ENCODE measurements around the gene BFSP2.

The BFSP2 gene

DNA sequence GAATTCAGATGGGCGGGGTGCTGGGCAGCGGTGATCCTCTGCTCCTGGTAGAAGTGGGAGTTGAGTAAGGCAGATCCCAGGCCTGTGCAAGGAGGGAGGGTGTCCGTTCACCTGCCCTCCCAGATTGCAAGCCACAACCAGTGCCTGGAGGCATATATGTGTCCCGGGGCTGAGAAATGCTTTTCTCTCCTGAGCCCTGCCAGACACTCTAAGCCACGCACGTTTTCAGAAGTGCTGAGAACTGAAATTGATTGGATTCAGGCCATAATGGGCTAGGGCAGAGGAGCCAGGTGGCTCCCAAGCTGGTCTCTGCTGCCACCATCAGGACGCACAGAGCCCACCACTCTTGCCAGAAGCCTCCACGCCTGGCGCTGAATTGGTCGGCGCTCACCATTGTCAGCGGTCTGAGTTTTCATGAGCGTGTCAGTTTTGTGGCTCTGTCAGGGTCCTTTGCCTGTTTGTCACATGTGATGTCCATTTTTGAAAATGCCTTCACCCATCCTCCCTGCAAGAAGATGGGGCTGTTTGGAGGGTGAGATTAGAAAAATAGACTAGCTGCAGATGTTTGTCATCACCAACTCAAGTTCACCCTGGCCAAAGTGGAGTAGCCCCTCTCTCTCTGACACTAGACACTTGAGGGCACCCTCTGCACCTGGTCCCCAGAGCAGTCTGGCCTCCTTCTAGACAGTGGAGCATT lies 15.4 kb upstream of the BFSP2 start:
- DNase-seq, result peak; percentile 3

DNA sequence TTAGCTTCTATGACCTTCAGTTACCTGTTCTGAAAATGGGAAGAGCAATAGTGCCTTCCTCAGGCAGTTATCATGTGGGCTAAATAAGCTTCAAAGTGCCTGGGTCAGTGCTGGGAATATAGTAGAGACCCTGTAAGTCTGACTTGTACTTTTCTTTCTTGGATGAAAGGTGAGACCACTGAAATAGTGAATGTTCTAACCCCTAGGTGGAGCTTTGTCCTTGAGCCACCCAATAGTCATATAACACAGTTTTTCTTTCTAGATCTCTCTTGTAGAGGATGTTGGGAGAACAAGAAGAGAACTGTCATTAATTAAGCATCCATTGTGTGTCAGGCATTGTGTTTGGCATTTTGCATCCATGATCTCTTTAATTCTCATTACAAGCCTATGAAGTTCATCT lies 13.0 kb upstream of the BFSP2 start:
- no peak for DNase-seq

DNA sequence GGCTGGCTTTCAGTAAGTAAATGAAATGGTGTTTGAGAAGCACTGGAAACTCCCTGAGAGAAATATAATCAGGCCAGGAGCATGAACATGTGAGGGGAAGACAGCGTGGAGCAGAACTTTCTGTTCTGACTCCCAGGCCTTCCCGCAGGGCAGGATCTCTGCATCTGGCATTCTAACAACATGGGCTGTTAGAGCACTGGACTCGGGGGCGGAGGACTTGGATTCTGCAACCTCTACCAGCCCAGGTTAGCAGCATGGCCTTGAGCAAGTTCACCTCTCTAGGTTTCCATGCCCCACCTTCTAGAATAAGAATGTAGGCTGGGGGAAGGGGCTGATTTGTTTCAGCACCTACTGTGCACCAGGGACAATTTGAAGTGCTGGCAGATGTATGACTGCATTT lies 12.5 kb upstream of the BFSP2 start:
- no peak for DNase-seq

DNA sequence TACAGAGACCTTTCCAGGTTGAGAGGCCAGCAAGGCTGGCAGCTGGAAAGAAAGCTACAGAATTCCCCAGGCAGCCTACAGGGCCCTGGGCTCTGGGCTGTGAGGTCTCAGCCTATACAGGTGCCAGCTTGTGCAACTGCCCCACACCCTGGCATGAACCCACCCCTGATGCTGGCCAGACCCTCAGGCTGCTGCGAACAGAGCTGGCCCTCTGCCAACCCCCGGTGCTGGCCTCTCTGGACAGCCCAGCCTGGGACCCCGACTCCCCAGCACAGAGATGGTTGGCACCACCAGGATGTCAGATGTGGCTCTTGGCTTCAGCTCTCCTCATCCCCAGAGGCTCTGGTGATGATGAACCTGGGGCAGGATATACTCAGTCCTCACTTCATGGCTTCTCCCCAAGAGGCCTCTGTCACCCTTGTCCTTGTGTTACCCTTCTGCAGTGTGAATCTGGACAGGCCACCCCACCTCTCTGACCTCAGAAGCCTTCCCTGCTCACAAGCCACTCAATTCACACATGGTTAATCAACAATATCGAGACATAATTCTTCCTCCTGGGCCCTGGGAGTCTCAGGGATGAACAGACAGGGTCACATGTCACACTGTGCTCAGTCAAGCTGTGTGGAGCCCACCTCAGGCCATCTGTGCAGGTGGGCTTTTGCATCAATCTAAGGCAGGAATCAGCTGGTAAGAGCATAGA lies 11.0 kb upstream of the BFSP2 start:
- no peak for DNase-seq

DNA sequence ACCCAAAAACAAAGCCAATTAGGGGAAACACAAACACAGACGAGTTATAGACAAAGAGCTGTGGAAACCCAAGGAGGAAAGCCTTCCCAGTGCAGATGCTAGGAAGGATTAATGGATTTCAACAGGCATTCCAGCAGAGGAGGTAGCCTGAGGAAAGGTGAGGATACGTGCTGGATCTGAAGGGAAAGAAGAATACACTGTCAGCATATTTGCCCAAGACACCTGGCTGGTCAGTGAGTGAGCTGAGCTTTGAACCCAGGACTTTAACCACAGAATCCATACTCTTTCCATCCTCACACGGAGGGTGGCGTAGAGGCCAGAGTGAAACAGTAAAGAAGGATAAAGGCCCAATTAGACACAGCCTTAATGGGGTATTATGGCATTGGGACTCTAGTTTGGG lies 9.1 kb upstream of the BFSP2 start:
- no peak for DNase-seq

DNA sequence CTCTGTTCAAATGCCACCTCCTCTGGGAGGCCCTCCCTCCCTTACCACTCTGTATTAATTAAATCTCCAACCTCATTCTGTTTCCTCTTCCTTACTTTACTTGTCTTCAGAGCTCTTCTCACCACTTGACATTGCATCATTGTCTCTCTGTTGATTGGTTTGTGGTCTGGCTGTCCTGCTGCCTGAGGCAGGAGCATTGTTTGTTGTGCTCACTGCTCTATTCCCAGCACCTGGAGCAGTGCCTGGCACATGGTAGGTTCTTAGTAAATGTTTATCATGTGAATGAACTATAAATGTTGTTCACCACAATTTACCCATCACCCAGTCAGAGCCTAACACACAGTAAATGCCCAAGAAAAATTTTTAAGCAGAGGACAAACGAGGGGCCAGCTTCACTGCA lies 6.7 kb upstream of the BFSP2 start:
- DNase-seq, result no peak

DNA sequence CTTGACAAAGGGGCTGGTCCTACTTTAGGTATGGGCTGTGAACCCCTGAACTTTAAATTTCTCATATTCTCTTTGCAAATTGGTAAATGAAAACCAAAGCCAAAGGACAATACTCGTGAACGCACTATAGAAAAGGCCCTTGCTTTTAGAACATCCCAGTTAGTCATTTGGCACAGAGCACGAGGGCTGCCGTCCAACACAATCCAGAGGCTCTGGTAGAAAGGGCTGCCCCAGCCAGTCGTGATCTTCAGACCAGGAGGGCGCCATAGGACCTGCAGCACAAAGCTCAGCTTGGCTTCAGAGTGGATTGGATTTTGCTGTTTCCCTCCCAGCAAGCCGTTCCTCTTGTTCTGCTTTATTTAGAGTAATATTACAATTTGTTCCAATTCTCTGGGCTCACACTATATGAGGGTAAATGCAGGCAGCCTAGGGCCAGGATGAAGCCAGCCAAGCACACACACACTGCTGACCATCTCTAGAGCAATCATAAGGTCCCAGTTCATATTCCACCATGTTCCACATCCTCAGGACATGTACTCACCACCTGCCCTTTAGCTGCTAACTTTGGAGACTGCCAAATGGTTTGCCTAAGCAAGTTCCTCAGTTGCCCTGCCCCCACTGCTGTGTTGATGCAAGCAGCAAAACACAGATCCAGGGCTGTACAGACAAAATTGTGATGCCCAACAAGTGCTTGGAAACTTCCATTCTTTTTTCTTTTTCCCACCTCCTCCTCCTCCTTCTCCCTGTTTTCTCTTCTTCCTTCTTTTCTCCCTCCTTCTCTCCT lies 6.0 kb upstream of the BFSP2 start:
- DNase-seq, result no peak

DNA sequence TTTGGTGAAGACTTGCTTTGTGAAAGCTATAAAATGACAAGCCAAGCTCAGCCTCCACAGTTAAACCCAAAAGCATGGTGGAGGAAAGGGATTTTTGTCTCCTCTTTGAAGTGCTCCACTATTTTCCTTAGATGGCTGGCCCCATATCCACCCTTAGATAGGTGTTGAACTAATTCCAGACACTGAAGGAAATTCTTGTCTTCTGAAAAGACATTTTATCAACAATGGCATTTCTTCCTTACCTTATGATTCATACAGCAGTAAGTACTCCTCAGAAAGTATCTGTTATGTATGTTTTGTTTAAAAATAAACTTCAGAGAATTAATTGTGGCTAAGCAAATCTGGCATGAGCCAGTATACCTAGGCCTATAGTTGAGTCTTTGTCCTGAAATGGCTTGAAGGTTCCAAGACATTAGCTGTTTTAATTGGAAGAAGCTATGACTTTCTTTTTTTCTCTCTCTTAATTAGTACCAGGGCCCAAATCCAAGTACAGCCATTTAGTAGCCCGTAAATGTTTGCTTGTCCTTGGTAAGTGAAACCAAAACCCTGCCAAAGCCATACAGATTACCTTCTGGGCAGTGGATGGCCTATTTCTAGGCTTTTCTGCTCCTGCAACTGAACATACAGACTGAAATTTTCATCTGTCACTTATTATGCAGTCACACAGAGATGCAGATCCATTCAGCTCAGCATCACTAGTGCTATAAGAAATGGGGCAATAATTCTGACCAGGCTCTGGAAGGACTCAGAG lies 5.1 kb upstream of the BFSP2 start:
- no peak for DNase-seq

DNA sequence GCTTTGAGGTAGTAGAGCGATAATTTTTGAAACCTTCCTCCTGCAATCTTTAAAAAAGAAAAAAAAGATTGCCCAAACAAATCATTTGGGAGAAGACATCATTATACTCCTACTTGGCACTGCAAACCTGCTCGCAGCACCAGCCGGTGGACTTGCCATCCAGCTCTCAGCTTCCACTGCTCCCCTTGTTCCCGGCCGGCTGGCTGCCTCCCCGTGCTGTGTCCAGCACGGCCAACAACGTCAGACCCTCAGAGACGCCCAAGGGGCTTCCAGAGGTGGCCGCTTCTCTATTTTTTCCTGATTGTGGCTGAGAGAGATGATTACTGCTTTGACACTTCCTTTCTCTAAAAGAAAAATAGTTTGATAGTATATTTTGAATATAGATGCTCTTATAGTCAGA lies 3.0 kb upstream of the BFSP2 start:
- DNase-seq, result no peak

DNA sequence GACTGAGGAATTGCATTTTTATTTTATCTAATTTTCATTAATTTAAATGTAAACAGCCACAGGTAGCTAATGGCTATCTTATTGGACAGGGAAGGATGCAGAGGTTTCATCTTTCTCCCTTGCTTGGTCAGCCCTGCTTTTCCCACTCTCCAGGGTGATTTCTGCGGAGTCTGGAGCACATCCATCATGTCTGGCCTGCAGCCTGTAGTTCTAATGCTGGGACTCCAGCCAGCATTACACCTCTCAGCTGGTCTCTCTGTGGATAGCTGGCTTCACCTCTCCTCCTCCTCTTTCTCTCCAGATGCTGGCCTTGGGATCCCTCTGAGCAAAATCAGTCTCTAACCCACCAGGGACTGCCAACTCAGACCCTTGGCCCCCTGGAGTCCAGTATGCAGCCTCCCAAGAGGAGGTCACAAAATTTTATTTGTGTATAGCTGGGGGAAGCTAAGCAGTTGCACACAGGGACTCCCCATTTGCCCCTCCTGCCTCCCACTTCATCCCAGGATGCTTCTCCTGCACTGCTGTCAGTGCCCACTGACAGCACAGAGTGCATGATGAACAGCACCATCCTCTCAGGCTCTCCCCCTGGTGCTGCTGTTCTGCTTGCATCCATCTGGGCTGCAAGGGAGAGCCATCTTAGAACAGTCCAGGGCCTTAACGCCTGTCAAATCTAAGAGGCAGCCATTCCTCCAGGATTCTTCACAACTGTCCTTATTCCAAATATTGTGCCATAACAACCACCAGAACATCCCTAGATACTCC lies 1.7 kb downstream of the BFSP2 start:
- DNase-seq, result no peak

DNA sequence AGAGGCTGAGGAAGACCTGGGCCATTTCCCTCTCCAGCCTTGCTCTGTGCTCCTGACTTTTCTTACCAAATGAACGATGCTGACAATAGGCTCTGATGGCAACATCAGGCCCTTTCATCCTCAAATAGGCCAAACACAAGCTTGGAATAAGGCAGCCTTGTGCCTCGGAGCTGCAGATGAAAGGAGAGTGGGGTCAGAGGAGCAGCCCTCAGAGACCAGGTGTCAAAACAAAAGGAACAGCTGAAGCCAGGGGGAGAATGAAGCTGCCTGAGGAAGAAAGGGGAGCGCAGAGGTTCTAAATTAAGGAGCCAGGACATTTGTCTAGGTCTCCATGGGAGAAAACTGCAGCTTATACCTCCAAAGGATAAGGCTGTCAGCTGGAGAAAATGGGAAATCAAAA lies 5.1 kb downstream of the BFSP2 start:
- DNase-seq, result no peak

DNA sequence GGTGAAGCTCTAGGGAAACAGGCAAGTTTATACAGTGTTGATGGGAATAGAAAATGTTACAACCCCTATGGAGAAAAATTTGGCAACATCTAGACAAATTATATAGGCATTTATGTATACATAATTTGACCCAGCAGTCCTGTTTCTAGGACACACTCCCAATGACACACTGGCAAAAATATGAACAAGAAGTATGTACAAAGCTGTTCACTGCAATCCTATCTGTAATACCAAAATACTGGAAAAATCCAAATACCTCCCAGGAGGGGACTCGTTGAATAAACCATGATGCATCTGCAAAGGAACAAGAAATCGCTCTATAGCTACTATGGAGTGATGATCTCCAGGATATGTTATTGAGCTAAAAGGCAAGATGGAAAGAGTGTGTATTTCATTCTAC lies 8.5 kb downstream of the BFSP2 start:
- no peak for DNase-seq

DNA sequence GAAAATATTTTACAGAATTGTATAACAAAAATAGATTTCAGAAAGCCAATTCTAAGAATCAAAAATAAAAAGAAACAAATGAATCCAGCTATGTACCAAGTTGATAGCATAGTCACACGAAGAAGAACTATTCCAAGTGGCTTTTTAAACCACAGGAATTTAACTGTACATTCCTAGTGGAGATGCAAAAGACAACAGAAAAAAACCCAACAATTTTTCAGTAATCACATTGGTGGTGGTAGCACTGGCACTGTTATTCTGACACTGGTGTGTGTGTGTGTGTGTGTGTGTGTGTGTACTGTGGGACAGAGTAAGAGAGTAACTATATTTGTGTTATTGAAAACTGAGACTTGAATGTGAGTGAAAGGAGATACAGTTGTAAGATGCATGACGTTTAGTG lies 9.1 kb downstream of the BFSP2 start:
- DNase-seq, result no peak

DNA sequence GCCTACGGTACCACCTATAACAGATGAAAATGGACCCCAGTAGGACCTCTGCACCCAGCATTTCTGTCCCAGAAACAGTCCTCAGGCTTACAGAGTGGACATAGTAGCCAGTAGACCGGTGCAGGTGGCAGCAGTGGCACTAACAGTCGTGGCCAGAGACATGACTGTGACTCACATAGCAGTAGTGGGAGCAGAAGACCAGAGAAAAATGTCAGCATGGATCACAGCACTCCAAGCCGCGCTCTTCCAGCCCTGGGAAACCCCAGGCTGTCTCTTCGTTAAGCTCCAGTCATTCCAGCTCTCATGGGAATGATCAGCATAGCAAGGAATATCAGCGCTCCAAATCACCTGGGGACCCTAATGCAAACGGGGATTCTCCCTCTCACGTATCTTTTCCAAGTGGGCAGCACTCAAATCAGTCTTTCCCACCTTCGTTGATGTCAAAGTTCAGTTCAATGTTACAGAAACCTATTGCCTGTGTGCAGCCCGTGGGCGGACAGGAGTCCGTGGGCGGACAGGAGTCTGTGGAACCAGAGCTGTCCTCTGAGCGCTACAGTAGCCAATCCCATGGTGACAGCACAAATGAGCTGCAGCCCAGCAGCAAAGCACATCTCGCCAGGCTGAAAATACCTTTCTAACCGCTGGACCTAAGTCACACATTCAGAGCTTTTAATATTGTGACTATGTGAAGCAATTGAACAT lies 10.5 kb downstream of the BFSP2 start:
- DNase-seq, result no peak

DNA sequence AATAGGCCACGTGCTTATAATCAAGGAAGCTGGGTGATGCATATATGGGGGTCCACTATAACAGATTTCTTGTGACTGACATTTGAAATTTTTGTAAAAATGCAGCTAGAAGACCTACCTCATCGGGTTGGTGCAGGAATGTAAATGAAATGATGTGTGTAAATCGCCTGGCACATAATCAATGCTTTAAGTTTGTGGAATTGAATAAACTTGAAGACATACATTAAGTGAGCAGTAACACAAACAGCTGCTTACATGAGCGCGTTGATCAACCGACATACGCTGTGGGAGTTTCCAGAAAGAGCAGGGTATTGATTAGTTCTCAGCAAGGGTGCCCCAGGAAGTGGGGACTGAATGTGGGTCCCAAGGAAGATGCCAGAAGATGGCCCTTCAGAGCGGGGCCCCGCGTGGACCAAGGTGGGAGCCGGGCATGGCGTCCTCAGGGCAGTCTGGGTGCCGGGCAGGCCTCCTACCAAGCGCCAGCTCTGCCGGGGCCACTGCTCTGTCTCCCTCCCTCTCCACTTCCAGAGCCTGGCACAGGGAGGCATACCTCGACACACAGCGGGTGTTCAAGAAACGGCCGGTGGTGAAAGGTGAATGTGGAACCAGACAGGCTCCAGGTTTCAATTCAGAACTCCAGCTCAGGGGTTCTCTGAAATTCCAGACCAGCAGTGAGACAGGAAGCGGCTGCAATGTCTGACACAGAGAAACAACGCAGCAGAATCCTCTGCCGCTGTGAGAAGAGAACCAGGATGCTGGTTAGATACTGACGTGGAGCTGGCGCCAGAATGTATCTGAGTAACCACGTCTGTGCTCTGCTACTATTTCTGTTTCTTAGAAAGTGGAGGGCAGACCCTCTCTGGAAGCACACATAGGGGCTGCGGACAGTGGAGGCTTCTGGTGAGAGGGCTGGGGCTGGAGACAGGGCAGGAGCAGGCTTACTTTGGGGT lies 12.6 kb downstream of the BFSP2 start:
- no peak for DNase-seq

DNA sequence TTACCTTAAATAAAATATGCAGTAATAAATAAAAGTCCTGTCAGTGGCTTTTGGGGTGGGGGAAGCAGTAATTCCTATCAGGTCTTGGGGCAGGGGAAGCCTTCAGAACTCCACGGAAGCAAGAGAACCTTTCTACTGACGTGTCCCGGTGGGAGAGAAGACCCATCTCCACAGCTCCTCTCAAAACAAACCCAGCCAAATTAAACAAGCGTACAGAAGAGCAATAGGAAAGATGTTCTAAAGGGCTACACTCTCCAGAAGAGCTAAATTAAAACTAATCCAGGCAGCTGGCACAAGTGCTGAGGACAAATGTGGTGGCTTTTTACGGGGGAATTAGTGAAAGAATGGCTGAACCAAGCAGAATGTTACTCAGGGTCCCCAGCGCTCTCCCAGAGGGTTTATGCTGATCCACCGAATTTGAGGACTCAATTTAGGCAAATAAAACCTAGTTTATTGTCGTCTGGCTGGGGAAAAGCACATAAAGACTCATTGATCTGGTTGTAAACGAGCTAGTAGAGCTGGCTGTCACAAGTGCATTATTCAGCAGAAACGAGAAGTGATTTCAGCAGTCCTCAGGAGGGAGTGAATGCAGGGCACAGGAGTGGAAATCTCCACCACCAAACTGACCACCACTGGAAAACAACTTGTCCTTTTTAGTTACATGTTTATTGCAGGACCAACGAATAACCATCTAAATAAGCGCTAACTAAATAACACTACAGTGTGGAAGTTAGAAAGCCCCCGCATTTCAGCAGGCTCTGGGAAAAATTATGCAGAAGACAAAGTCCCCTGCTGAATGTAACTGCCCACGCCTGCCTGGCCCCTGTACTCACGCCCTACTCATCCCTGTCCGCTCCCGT lies 13.5 kb downstream of the BFSP2 start:
- DNase-seq, result no peak

DNA sequence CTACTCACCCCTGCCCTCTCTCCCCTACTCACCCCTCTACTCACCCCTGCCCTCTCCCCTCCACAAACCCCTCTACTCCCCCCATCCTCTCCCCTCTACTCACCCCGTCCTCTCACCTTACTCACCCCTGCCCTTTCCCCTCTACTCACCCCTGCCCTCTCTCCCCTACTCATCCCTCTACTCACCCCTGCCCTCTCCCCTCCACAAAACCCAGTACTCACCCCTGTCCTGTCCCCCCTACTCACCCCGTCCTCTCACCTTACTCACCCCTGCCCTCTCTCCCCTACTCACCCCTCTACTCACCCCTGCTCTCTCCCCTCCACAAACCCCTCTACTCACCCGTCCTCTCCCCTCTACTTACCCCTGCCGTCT lies 14.2 kb downstream of the BFSP2 start:
- DNase-seq, result no peak

DNA sequence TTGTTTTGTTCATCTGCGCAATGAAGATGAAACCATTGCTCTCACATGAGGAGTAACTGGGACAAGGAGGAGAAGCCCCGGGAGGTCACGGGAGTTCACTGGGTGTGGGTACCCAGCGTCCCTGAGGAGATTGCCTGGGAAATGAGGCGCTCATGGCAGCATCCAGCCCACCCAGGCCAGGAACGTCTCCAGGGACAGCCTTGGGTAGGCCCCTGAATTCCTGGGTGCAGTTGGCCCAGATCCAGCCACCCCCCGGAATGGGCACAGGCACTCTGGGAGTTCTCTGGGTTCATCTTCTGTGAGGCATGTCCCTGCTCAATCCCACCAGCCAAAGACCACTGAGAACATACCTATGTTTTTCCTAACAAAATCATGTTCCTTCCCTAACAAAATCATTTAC lies 18.5 kb downstream of the BFSP2 start:
- DNase-seq, result no peak

DNA sequence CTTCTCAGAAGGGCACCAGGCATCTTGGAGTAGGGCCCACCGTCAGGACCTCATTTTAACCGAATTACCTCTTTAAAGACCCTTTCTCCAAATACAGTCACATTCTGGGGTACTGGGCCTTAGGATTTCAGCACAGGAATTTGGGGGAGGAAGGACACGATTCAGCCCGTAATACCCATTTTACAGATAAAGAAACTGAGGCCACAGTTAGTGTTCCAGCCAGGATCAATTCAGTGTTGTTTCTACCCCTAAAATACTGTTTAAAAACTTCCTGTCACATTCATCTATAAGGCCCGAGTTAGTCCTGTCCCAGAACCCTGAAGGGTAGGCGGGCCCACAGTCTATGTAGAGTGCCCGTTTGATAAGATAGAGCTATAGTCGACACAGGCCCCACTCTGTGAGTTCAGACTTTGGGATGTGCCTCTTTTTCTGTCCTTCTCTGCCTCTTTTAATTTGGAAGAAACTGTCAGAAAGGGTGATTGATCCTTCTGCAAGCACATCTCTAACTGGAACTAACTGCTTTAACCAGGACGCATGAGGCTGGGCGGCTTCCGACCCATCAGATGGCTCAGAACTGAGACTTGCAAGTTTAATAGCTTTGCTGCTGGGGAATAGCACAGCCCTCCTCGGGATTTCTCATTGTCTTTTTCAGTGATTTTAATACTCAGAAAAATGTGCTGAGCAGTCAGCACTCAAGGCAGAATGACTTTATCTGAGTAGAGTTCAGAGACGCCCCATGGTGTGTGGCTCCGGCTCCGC lies 19.5 kb downstream of the BFSP2 start:
- no peak for DNase-seq

All from stimulated activated CD4-positive, alpha-beta T cell treated with anti-CD3 and anti-CD28 coated beads, Interleukin-12 subunit alpha, Interleukin-12 subunit beta, amount 100 ng/mL, for 4 hours (primary cell).